WTC11 (cell line): ENCODE results near the gene RPS8. TPM values are rescaled to one million over a fixed set of nuclear protein-coding genes. Genes with fewer than 3 reads are reported as not detected.
A peak's percentile ranks its signal among the peaks of the same experiment; 100 is the strongest.

Source experiments
- ATAC-seq: fragments of 200-7000 bp; cut with Tn5 transposase; 2 replicates; pipeline ENCODE4 v1.10.0; 2021; ENCODE audit warnings: mild to moderate bottlenecking, moderate library complexity
- CTCF ChIA-PET: fragments of 300-600 bp; sonication (Branson Sonifier 250); formaldehyde crosslinking; loops from one replicate; lab custom pipeline; 2021; ENCODE audit warnings: antibody characterized with exemption; lab: Charles Lee
- POLR2A ChIA-PET: fragments of 350-600 bp; sonication (Branson Sonifier 250); formaldehyde crosslinking; loops from one replicate; lab custom pipeline; 2021; ENCODE audit warnings: antibody characterized with exemption; lab: Charles Lee
- DNase-seq: peaks from one replicate; pipeline ENCODE4 v3.0.0; 2021; ENCODE audit warnings: low spot score
- H3K27ac Mint-ChIP-seq: 2 replicates; pipeline ENCODE4 v1.8.0; 2021; ENCODE audit warnings: mixed read lengths
- H3K27me3 Mint-ChIP-seq: 2 replicates; pipeline ENCODE4 v1.8.0; 2021; ENCODE audit warnings: low read depth, mild to moderate bottlenecking, moderate library complexity, mixed read lengths
- H3K36me3 Mint-ChIP-seq: 2 replicates; pipeline ENCODE4 v1.8.0; 2021; ENCODE audit warnings: mixed read lengths
- H3K4me1 Mint-ChIP-seq: 2 replicates; pipeline ENCODE4 v1.8.0; 2022; ENCODE audit warnings: mixed read lengths
- H3K4me3 Mint-ChIP-seq: 2 replicates; pipeline ENCODE4 v1.8.0; 2021; ENCODE audit warnings: mild to moderate bottlenecking, moderate library complexity, mixed read lengths
- H3K9me3 Mint-ChIP-seq: 2 replicates; pipeline ENCODE4 v1.8.0; 2021; ENCODE audit warnings: mixed read lengths
- CBFB ChIP-seq: sonication (generic); formaldehyde crosslinking; IDR thresholded peaks from 2 replicates; pipeline ENCODE4 v1.8.1; 2022; ENCODE audit warnings: mild to moderate bottlenecking, low read depth, missing genetic modification reagents
- CREB1 ChIP-seq: sonication (generic); formaldehyde crosslinking; IDR thresholded peaks from 2 replicates; pipeline ENCODE4 v1.8.0; 2023; ENCODE audit warnings: mild to moderate bottlenecking, missing genetic modification reagents
- CREM ChIP-seq: sonication (generic); formaldehyde crosslinking; IDR thresholded peaks from 2 replicates; pipeline ENCODE4 v1.8.1; 2022; ENCODE audit warnings: mild to moderate bottlenecking, missing genetic modification reagents, moderate library complexity
- E2F1 ChIP-seq: sonication (generic); formaldehyde crosslinking; IDR thresholded peaks from 2 replicates; pipeline ENCODE4 v1.8.0; 2022; ENCODE audit warnings: mild to moderate bottlenecking, missing genetic modification reagents
- FOXJ3 ChIP-seq: sonication (generic); formaldehyde crosslinking; IDR thresholded peaks from 2 replicates; pipeline ENCODE4 v1.9.0; 2021; ENCODE audit warnings: missing genetic modification reagents, mild to moderate bottlenecking, borderline replicate concordance
- FOXK1 ChIP-seq: sonication (generic); formaldehyde crosslinking; IDR thresholded peaks from 2 replicates; pipeline ENCODE4 v1.8.0; 2022; ENCODE audit warnings: mild to moderate bottlenecking, moderate library complexity, missing genetic modification reagents
- GABPB1 ChIP-seq: sonication (generic); formaldehyde crosslinking; IDR thresholded peaks from 2 replicates; pipeline ENCODE4 v1.8.1; 2023; ENCODE audit warnings: mild to moderate bottlenecking, missing genetic modification reagents
- HMGA2 ChIP-seq: fragments of 250-450 bp; sonication (Bioruptor Pico); IDR thresholded peaks from 2 replicates; pipeline ENCODE4 v1.4.0; 2021; ENCODE audit warnings: mild to moderate bottlenecking, moderate library complexity
- MYBL2 ChIP-seq: sonication (generic); formaldehyde crosslinking; IDR thresholded peaks from 2 replicates; pipeline ENCODE4 v1.8.1; 2023; ENCODE audit warnings: mild to moderate bottlenecking, moderate library complexity, missing genetic modification reagents
- NFE2L1 ChIP-seq: sonication (generic); formaldehyde crosslinking; IDR thresholded peaks from 2 replicates; pipeline ENCODE4 v1.8.1; 2023; ENCODE audit warnings: missing genetic modification reagents
- NFYB ChIP-seq: sonication (generic); formaldehyde crosslinking; conservative IDR thresholded peaks from 2 replicates; pipeline ENCODE4 v1.8.0; 2022; ENCODE audit warnings: low read depth, missing genetic modification reagents
- NR2C2 ChIP-seq: sonication (generic); formaldehyde crosslinking; IDR thresholded peaks from 2 replicates; pipeline ENCODE4 v1.8.0; 2022; ENCODE audit warnings: mild to moderate bottlenecking, missing genetic modification reagents
- OVOL2 ChIP-seq: fragments of 250-450 bp; sonication (Bioruptor Pico); IDR thresholded peaks from 2 replicates; pipeline ENCODE4 v1.9.0; 2021; ENCODE audit warnings: mild to moderate bottlenecking, borderline replicate concordance
- RELA ChIP-seq: sonication (generic); formaldehyde crosslinking; IDR thresholded peaks from 2 replicates; pipeline ENCODE4 v1.8.1; 2022; ENCODE audit warnings: missing genetic modification reagents, mild to moderate bottlenecking, borderline replicate concordance
- RORB ChIP-seq: fragments of 250-450 bp; sonication (Bioruptor Pico); IDR thresholded peaks from 2 replicates; pipeline ENCODE4 v1.9.0; 2021; ENCODE audit warnings: mild to moderate bottlenecking
- USF1 ChIP-seq: sonication (generic); formaldehyde crosslinking; IDR thresholded peaks from 2 replicates; pipeline ENCODE4 v1.8.0; 2022; ENCODE audit warnings: mild to moderate bottlenecking, missing genetic modification reagents
- ZBTB43 ChIP-seq: sonication (generic); formaldehyde crosslinking; IDR thresholded peaks from 2 replicates; pipeline ENCODE4 v1.8.1; 2023; ENCODE audit warnings: mild to moderate bottlenecking, missing genetic modification reagents
- ZNF138 ChIP-seq: sonication (generic); formaldehyde crosslinking; conservative IDR thresholded peaks from 2 replicates; pipeline ENCODE4 v1.8.1; 2022; ENCODE audit warnings: mild to moderate bottlenecking, moderate library complexity, missing genetic modification reagents
- ZNF263 ChIP-seq: sonication (generic); formaldehyde crosslinking; IDR thresholded peaks from 2 replicates; pipeline ENCODE4 v1.8.1; 2022; ENCODE audit warnings: low read depth, mild to moderate bottlenecking, moderate library complexity, missing genetic modification reagents
- ZNF317 ChIP-seq: sonication (generic); formaldehyde crosslinking; IDR thresholded peaks from 2 replicates; pipeline ENCODE4 v1.8.1; 2023; ENCODE audit warnings: low read depth, mild to moderate bottlenecking, moderate library complexity, missing genetic modification reagents, borderline replicate concordance
- total RNA-seq: library from RNA; stranded (reverse); gene quantifications from 3 replicates; pipeline ENCODE4 v1.2.3, GENCODE V29; 2021
- TF ChIP-seq, protein P1 (sequence below): sonication (generic); formaldehyde crosslinking; IDR thresholded peaks from 2 replicates; pipeline ENCODE4 v1.8.1; 2022; ENCODE audit warnings: mild to moderate bottlenecking, moderate library complexity, missing genetic modification reagents
- TF ChIP-seq, protein P2 (sequence below): sonication (generic); formaldehyde crosslinking; IDR thresholded peaks from 2 replicates; pipeline ENCODE4 v1.8.0; 2022; ENCODE audit warnings: mild to moderate bottlenecking, missing genetic modification reagents
- TF ChIP-seq, protein P3 (sequence below): sonication (generic); formaldehyde crosslinking; IDR thresholded peaks from 2 replicates; pipeline ENCODE4 v1.8.1; 2023; ENCODE audit warnings: mild to moderate bottlenecking, moderate library complexity, missing genetic modification reagents
- TF ChIP-seq, protein P4 (sequence below): sonication (generic); formaldehyde crosslinking; IDR thresholded peaks from 2 replicates; pipeline ENCODE4 v1.8.1; 2023; ENCODE audit warnings: mild to moderate bottlenecking, missing genetic modification reagents, moderate library complexity

Gene RPS8
- total RNA-seq, 1 experiment from 2014 or later: 2,343 TPM

GRCh38 chr1:44806704-44807363 lies 31.5 kb downstream of the RPS8 start, which contains the start of gene DYNLT4:
Gene DYNLT4, minus strand, starts transcription at chr1:44807351. Its CDS starts 683 bp downstream, at chr1:44806668.
- peak within 1 kb of the TSS; percentile 19; the same call in 1 of the 2 replicates for H3K4me3 Mint-ChIP-seq
- TF ChIP-seq USF1 (CRISPR knock-in tag): no peak
- TF ChIP-seq, protein P1, sequence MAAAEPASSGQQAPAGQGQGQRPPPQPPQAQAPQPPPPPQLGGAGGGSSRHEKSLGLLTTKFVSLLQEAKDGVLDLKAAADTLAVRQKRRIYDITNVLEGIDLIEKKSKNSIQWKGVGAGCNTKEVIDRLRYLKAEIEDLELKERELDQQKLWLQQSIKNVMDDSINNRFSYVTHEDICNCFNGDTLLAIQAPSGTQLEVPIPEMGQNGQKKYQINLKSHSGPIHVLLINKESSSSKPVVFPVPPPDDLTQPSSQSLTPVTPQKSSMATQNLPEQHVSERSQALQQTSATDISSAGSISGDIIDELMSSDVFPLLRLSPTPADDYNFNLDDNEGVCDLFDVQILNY (CRISPR knock-in tag): no peak
- TF ChIP-seq, protein P2, sequence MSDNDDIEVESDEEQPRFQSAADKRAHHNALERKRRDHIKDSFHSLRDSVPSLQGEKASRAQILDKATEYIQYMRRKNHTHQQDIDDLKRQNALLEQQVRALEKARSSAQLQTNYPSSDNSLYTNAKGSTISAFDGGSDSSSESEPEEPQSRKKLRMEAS: no peak
- no peak for TF ChIP-seq HMGA2 (CRISPR knock-in tag)
- TF ChIP-seq, all 79 proteins: peak for 0
- Mint-ChIP-seq H3K27me3 (peaks cover under 1% of the 10 kb centered on the region; the same call in 1 of the 2 replicates), H3K36me3 (peaks cover 21% of the 10 kb centered on the region), H3K27ac (peak within 1 kb of the TSS; percentile 100), H3K4me1 (peaks cover 36% of the 10 kb centered on the region), H3K9me3 (no peaks in the 10 kb centered on the region)
- DNase-seq: no peak
- POLR2A ChIA-PET: interaction anchor here (1.4 kb wide), 2 partner anchors 20 to 86 kb away, joined by 3 read pairs; no protein-coding TSS in a partner anchor
- CTCF ChIA-PET: interaction anchor here (0.5 to 2.9 kb wide), 7 partner anchors 8 to 626 kb away, joined by 3 to 20 read pairs (median 9); partner anchors contain the start of genes BEST4 and RNU5D-1
- ATAC-seq: no peak

DNA sequence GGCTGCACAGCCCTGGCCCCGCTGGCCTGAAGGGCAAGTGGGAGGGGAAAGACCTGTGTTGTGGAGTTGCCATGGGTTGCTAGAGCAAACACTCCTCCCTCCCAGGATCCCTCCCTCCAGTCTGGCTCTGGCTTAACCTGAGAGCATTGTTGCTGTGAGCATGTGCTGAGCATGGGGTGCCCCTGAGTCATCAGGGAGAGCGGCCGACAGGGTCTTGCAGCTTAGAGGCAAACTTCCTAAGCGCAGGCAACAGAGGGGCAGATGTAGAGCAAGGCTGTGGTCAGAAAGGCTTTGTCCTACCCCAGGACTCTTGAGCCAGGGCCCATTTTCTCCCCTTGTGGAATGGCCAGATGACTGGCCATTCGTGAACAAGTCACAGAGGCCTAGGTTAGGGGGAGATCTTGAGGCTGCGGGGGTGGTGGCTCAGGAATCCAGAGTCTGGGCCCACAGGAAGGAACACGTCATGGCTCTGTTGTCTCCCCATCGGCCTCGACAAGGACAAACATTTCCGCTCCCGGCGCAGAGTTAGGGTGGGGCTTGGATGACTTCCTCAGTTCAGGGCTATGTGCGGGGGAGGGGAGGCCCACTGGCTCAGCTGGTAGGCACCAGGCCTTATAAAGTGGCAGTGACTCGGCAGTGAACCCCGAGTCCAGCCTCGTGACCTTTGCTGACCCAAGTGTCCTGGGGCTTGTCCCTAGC lies 32.2 kb downstream of the RPS8 start:
- Mint-ChIP-seq H3K36me3 (peaks cover 16% of the 10 kb centered on the region), H3K4me1 (peaks cover 32% of the 10 kb centered on the region), H3K4me3 (peak overlapping the region; percentile 19; the same call in 1 of the 2 replicates), H3K27ac (peak overlapping the region; percentile 100), H3K27me3 (peaks cover 7% of the 10 kb centered on the region), H3K9me3 (no peaks in the 10 kb centered on the region)
- POLR2A ChIA-PET: interaction anchor here (0.9 to 2.6 kb wide), 8 partner anchors 7 to 179 kb away, joined by 3 to 24 read pairs (median 4); partner anchors contain the start of genes EIF2B3, PLK3, RNU5D-1 and RPS8
- CTCF ChIA-PET: interaction anchor here (0.5 to 2.9 kb wide), 15 partner anchors 7 to 625 kb away, joined by 3 to 44 read pairs (median 8); partner anchors contain the start of genes BEST4, PLK3 and RNU5D-1
- peak; percentile 70 for ATAC-seq
- DNase-seq: peak; percentile 77
- TF ChIP-seq OVOL2 (no peak), CREB1 (CRISPR knock-in tag) (no peak), ZNF317 (no peak), ZBTB43 (CRISPR knock-in tag) (0 out of 2 replicates have a peak, but pooled peaks have one; percentile 65), FOXJ3 (CRISPR knock-in tag) (no peak), ZNF263 (no peak), E2F1 (CRISPR knock-in tag) (no peak), ZNF138 (CRISPR knock-in tag) (no peak), NFYB (CRISPR knock-in tag) (no peak), CBFB (no peak), HMGA2 (CRISPR knock-in tag) (no peak), RELA (no peak), NR2C2 (CRISPR knock-in tag) (no peak), GABPB1 (CRISPR knock-in tag) (peak; percentile 85), RORB (CRISPR knock-in tag) (no peak), FOXK1 (CRISPR knock-in tag) (peak; percentile 84), NFE2L1 (peak; percentile 13; the same call in 1 of the 2 replicates), CREM (CRISPR knock-in tag) (peak; percentile 30; the same call in 1 of the 2 replicates), MYBL2 (CRISPR knock-in tag) (no peak)
- TF ChIP-seq, protein P3, sequence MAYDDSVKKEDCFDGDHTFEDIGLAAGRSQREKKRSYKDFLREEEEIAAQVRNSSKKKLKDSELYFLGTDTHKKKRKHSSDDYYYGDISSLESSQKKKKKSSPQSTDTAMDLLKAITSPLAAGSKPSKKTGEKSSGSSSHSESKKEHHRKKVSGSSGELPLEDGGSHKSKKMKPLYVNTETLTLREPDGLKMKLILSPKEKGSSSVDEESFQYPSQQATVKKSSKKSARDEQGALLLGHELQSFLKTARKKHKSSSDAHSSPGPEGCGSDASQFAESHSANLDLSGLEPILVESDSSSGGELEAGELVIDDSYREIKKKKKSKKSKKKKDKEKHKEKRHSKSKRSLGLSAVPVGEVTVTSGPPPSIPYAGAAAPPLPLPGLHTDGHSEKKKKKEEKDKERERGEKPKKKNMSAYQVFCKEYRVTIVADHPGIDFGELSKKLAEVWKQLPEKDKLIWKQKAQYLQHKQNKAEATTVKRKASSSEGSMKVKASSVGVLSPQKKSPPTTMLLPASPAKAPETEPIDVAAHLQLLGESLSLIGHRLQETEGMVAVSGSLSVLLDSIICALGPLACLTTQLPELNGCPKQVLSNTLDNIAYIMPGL: 0 out of 2 replicates have a peak, but pooled peaks have one; percentile 51
- TF ChIP-seq, protein P2: peak; percentile 86
- TF ChIP-seq, protein P4, sequence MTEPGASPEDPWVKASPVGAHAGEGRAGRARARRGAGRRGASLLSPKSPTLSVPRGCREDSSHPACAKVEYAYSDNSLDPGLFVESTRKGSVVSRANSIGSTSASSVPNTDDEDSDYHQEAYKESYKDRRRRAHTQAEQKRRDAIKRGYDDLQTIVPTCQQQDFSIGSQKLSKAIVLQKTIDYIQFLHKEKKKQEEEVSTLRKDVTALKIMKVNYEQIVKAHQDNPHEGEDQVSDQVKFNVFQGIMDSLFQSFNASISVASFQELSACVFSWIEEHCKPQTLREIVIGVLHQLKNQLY (CRISPR knock-in tag): no peak
- TF ChIP-seq, protein P1 (CRISPR knock-in tag): no peak
